Measurements from ENCODE around the gene CAPN10. TPM values are rescaled to one million over a fixed set of nuclear protein-coding genes. Genes with fewer than 3 reads are reported as not detected.
"Not testable (repeated sequence)": the region's sequence is repeated elsewhere in the genome, so short reads cannot be mapped to it uniquely, and the experiment has no call there.

CAPN10 gene
- total RNA-seq, 2 donors from 2014 or later, result 50.4 to 73.9 TPM

DNA sequence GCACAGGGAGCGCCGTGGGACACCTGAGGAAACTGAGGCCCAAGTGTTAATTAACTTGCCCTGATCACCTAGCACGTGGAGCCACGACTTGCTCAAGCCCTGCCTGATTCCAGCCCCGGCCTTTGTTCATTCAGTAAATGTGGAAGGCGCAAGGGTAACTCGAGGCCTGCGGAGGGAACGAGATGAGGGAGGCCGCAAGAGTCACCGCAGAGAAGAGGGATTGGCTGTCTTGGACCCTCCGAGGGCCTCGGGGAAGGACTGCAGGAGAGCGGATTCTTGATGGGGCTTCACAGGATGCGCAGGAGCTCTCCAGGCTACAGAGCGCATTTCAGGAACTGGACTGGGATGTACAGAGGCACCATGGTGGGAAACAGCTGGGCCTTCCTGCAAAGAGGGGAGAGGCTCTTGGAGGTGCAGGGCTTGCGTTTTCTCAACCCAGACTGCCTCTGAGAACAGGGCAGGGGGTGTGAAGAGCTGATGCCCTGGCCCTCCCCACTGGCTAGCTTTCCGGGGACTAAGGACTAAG is 28.2 kb upstream of the CAPN10 start:
- Mint-ChIP-seq H3K4me1 (ENCODE audit: low read depth in 2 of 2) (peaks cover 30 to 56% of the 10 kb centered on the region in 2 donors), H3K9me3 (no peaks in the 10 kb centered on the region), H3K27ac (no peak overlapping the region), H3K4me3 (peak overlapping the region; percentile 92), H3K36me3 (no peaks in the 10 kb centered on the region), H3K27me3 (no peaks in the 10 kb centered on the region)
- ATAC-seq, result no peak
- DNase-seq (ENCODE audit: low spot score), result no peak

DNA sequence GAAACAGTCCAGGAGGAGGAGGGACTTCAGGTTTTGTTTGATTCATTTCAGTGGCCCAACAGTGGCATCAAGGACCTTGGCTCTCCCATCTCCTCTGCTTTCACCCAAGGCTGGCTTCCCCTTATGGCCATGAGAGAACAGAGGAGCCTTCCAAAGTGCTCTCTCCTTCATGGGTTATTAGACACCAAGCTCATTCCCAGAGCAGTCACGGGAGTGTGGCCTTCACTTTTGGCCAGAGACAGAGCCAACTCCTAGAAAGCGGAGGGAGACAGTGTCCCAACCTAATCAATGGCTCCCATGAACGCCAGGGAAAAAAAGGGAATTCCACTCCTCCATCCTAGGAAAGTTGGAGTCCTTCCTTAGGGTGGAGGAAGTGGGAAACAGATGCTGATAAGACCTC is 27.2 kb upstream of the CAPN10 start:
- H3K27me3 Mint-ChIP-seq, result no peaks in the 10 kb centered on the region
- H3K36me3 Mint-ChIP-seq, result no peaks in the 10 kb centered on the region
- DNase-seq (ENCODE audit: low spot score) (no peak), ATAC-seq (no peak)
- no peaks in the 10 kb centered on the region for H3K9me3 Mint-ChIP-seq
- H3K4me1 Mint-ChIP-seq (ENCODE audit: low read depth in 2 of 2), result peaks cover 39 to 66% of the 10 kb centered on the region in 2 donors
- H3K4me3 Mint-ChIP-seq, result peak overlapping the region; percentile 92
- H3K27ac Mint-ChIP-seq, result peak overlapping the region; percentile 83 to 99

GRCh38 chr2:240560084-240560479 is 26.5 kb upstream of the CAPN10 start, which contains the start of gene DUSP28:
Gene DUSP28, plus strand, starts transcription at chr2:240560357. Its CDS starts 328 bp downstream, at chr2:240560685.
- peak within 1 kb of the TSS; percentile 92 for H3K4me3 Mint-ChIP-seq
- H3K36me3 Mint-ChIP-seq, result no peaks in the 10 kb centered on the region
- H3K27me3 Mint-ChIP-seq, result no peaks in the 10 kb centered on the region
- H3K27ac Mint-ChIP-seq, result peak within 1 kb of the TSS; percentile 99
- peak; percentile 95 for DNase-seq (ENCODE audit: low spot score)
- peaks cover 47 to 73% of the 10 kb centered on the region in 2 donors for H3K4me1 Mint-ChIP-seq (ENCODE audit: low read depth in 2 of 2)
- H3K9me3 Mint-ChIP-seq, result no peaks in the 10 kb centered on the region
- peak; percentile 84 to 85 for ATAC-seq

DNA sequence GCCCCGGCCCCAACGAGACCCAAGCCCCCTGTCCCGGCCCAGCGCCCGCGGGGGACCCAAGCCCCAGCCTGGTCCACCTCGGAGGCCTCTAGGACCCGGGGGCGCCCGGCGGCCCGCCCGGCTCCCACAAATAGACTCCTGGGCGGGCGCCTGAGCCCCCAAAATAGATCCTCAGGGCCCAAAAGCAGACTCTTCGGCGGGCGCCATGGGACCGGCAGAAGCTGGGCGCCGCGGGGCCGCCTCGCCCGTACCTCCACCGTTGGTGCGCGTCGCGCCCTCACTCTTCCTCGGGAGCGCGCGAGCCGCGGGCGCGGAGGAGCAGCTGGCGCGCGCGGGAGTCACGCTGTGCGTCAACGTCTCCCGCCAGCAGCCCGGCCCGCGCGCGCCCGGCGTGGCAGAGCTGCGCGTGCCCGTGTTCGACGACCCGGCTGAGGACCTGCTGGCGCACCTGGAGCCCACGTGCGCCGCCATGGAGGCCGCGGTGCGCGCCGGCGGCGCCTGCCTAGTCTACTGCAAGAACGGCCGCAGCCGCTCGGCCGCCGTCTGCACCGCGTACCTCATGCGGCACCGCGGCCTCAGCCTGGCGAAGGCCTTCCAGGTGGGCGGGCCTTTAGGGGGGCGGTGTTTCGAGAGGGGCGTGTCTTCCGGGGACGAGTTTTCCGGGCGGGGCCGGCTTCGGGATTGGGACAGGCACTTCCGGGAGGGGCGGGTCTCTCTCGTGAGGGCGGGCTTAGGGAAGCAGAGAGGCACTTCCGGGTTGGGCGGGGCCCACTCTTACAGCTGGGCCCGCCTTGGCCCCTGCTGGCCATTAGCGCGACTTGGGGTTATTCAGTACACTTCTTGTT is 25.8 kb upstream of the CAPN10 start:
- ATAC-seq, result peak; percentile 82 to 87
- H3K27me3 Mint-ChIP-seq, result no peaks in the 10 kb centered on the region
- H3K4me3 Mint-ChIP-seq, result peak overlapping the region; percentile 92
- H3K27ac Mint-ChIP-seq, result peak overlapping the region; percentile 99
- H3K4me1 Mint-ChIP-seq (ENCODE audit: low read depth in 2 of 2), result peaks cover 53 to 75% of the 10 kb centered on the region in 2 donors
- H3K36me3 Mint-ChIP-seq, result no peaks in the 10 kb centered on the region
- H3K9me3 Mint-ChIP-seq, result no peaks in the 10 kb centered on the region
- peak; percentile 99 for DNase-seq (ENCODE audit: low spot score)

DNA sequence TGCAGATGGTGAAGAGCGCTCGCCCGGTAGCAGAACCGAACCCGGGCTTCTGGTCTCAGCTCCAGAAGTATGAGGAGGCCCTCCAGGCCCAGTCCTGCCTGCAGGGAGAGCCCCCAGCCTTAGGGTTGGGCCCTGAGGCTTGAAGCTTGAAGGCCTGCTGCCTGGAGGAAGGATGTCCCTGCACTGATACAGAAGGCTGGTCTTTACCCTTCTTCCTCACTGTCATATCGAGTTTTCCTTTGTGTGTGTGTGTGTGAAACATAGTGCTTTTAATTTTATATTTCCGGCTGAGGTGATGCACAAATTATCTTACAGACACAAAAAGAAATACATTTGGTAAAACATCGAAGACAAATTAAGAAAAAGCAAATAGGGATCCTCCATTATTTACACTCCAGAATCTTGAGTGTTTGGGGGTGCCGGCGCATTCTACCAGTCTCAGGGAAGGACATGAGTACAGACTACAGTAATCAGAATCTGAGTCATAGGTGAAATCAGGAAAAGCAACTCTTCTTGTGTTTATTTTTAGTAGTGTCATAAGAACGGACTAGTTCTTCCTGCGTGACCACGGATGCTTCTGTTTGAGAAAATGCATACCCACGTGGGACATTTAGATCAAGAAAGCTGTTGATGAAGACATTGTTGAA is 25.1 kb upstream of the CAPN10 start:
- no peaks in the 10 kb centered on the region for H3K27me3 Mint-ChIP-seq
- no peaks in the 10 kb centered on the region for H3K9me3 Mint-ChIP-seq
- DNase-seq (ENCODE audit: low spot score), result no peak
- peak overlapping the region; percentile 99 for H3K27ac Mint-ChIP-seq
- no peak for ATAC-seq
- peaks cover 55 to 77% of the 10 kb centered on the region in 2 donors for H3K4me1 Mint-ChIP-seq (ENCODE audit: low read depth in 2 of 2)
- H3K4me3 Mint-ChIP-seq, result peak overlapping the region; percentile 92
- no peaks in the 10 kb centered on the region for H3K36me3 Mint-ChIP-seq

DNA sequence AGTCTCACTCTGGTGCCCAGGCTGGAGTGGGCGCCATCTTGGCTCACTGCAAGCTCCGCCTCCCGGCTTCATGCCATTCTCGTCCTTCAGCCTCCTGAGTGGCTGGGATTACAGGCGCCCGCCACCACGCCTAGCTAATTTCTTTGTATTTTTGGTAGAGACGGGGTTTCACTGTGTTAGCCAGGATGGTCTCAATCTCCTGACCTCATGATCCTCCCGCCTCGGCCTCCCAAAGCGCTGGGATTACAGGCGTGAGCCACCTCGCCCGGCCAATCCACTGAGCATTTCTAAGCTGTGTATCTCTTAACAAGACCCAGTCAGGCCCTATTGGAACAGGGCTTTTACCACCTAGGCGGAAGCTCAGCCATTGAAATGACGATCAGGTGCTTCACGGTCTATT is 23.3 kb upstream of the CAPN10 start:
- peak overlapping the region; percentile 97 for H3K4me3 Mint-ChIP-seq
- DNase-seq (ENCODE audit: low spot score), result not testable (repeated sequence)
- H3K4me1 Mint-ChIP-seq (ENCODE audit: low read depth in 2 of 2), result peaks cover 59 to 82% of the 10 kb centered on the region in 2 donors

GRCh38 chr2:240563951-240564560 is 22.5 kb upstream of the CAPN10 start:
- peaks cover 51 to 74% of the 10 kb centered on the region in 2 donors for H3K4me1 Mint-ChIP-seq (ENCODE audit: low read depth in 2 of 2)
- DNase-seq (ENCODE audit: low spot score) (no peak), ATAC-seq (no peak)
- peak overlapping the region; percentile 97 for H3K4me3 Mint-ChIP-seq
- no peaks in the 10 kb centered on the region for H3K27me3 Mint-ChIP-seq
- H3K36me3 Mint-ChIP-seq, result no peaks in the 10 kb centered on the region
- peak overlapping the region; percentile 99 for H3K27ac Mint-ChIP-seq
- H3K9me3 Mint-ChIP-seq, result no peaks in the 10 kb centered on the region

More for the DNA sequence above, 23.3 kb upstream of the CAPN10 start:
- not testable (repeated sequence) for ATAC-seq, H3K27me3 Mint-ChIP-seq, H3K9me3 Mint-ChIP-seq, H3K36me3 Mint-ChIP-seq
- peak overlapping the region; percentile 99 for H3K27ac Mint-ChIP-seq

DNA sequence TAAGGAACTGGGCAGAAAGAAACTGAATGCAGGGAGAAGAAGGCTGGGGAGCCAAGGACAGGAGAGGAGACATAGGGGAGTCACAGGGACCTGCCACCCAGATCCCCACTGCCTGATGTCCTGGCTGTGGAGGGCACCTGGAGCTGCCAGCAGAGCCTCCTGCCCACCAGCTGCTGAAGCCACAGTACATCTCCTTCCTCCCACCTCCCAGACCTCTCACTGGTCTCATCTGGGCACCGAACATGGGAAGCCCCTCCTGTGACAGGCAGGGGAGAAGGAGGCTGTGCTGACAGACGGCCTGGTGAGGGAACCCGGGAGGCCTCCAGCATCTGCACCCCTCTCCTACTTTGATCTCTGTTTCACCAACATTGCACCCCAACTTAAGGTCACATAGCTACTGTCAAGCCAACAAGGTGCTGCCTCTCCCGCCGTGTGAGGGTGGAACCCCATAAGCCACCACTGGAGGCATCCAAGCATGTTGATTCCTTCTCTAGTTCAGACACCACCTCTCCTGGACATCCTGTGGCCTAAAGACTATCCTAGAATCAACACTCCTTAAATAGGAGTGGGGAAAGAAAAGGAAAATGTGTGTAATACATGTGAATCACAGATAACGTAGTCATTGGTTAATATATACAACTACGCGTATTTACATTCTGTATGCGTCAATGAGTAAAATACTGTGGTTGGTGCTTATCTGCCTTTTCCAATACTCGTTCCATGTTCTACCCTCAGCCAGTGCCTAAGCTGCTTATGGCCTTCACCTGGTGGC is 21.8 kb upstream of the CAPN10 start:
- Mint-ChIP-seq H3K9me3 (no peaks in the 10 kb centered on the region), H3K4me3 (peak overlapping the region; percentile 97), H3K4me1 (ENCODE audit: low read depth in 2 of 2) (peaks cover 51 to 73% of the 10 kb centered on the region in 2 donors), H3K27ac (peak overlapping the region; percentile 99), H3K27me3 (no peaks in the 10 kb centered on the region), H3K36me3 (no peaks in the 10 kb centered on the region)
- DNase-seq (ENCODE audit: low spot score) (peak; percentile 57), ATAC-seq (no peak)

DNA sequence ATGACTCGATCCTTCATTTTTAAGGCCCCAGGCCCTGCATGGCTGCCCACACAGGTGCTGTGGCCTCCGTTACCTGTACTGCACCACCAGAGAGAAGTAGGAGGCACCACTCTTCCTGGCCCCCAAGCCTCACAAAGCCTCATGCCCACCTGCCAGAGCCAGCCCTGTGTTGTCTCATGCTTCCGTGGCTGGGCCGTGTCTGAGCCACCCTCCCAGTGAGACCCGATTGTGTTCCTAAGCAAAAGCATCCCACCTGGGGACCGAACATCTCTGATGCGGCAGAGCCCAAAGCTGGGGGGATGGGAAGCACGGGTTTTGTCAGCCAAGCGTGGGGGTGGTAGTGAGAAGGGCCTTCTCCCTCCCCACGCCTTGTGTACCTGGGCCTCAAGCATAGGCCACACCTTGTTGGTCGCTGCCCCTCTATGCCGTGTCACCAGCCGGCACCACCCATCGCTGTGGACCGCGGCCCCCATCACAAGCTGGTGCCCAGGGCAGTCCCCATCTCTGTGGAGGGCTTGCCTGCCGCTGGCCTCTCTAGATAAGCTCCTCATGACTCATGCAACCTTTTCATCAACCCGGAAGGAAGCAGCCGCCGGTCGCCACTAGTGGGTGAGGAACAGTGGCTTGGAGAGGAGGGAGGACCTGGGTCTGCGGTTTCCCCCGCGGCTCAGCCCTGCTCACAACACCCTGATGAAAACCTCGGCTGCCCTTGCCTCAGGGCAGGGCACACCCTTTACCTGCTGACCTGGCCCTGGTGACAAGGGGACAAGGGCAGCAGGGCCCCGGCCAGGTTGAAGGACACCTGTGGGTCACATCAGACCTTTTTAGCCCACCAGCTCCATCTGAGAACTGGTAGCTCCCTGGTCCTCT is 21.0 kb upstream of the CAPN10 start:
- peak overlapping the region; percentile 97 for H3K4me3 Mint-ChIP-seq
- H3K9me3 Mint-ChIP-seq, result no peaks in the 10 kb centered on the region
- no peaks in the 10 kb centered on the region for H3K27me3 Mint-ChIP-seq
- H3K27ac Mint-ChIP-seq, result peak overlapping the region; percentile 99
- H3K4me1 Mint-ChIP-seq (ENCODE audit: low read depth in 2 of 2), result peaks cover 56 to 73% of the 10 kb centered on the region in 2 donors
- ATAC-seq (peak; percentile 71 to 78), DNase-seq (ENCODE audit: low spot score) (peak; percentile 98)
- no peaks in the 10 kb centered on the region for H3K36me3 Mint-ChIP-seq

DNA sequence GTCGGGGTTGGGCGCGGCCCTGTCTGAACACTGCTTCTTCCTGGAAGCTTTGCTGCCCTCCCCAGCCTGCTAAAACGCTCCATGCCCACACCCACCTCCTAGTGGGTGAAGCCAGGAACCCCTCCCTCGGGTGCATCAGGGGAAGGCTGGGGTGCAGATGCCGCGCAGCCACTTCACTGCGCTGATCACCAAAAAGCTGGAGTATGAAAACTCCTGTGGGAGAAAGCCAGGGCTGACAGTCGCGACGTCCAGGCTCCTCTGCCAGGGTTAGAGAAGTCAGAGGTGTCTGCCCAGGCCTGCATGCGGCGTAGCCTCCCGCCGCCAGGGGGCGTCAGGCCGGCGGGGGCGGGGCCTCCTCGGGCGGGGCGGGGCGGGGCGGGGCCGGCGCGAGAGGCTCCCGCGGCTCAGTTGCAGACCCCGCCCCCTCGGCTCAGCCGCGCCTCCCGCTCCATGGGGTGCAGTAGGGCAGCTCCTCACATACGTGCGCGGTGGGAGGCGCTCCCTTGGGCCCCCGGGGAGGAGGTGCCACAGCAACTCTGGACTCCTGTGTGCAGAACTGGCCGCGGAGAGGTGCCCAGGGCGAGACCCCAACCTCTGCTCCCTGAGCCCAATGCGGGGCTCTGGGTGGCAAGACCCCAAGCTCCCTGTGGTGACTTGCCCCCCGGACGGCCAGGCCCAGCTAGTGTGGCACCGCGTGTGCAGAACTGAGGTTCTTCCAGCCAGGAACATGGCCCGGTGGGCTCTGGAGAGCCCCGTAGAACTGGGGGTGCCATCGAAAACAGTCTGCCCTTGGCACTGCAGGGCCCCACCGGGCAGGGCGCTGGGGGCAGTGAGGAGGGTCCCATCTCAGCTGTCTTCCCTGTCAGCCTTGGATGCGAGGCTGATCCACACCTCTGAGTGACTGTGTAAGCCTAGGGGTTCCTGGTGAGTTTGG is 20.1 kb upstream of the CAPN10 start:
- peak overlapping the region; percentile 99 for H3K27ac Mint-ChIP-seq
- ATAC-seq, result peak; percentile 78 to 86
- peaks cover 62 to 78% of the 10 kb centered on the region in 2 donors for H3K4me1 Mint-ChIP-seq (ENCODE audit: low read depth in 2 of 2)
- no peaks in the 10 kb centered on the region for H3K9me3 Mint-ChIP-seq
- H3K4me3 Mint-ChIP-seq, result peak overlapping the region; percentile 97
- no peaks in the 10 kb centered on the region for H3K27me3 Mint-ChIP-seq
- DNase-seq (ENCODE audit: low spot score), result peak; percentile 95
- no peaks in the 10 kb centered on the region for H3K36me3 Mint-ChIP-seq

GRCh38 chr2:240567137-240567871 is 19.2 kb upstream of the CAPN10 start:
- H3K9me3 Mint-ChIP-seq, result no peaks in the 10 kb centered on the region
- peak; percentile 22 to 43 for ATAC-seq

More at GRCh38 chr2:240567137-240567871, 19.2 kb upstream of the CAPN10 start:
- H3K4me1 Mint-ChIP-seq (ENCODE audit: low read depth in 2 of 2), result peaks cover 63 to 70% of the 10 kb centered on the region in 2 donors
- H3K27me3 Mint-ChIP-seq, result no peaks in the 10 kb centered on the region
- H3K36me3 Mint-ChIP-seq, result no peaks in the 10 kb centered on the region
- H3K27ac Mint-ChIP-seq, result peak overlapping the region; percentile 79 to 99
- DNase-seq (ENCODE audit: low spot score), result peak; percentile 66
- peak overlapping the region; percentile 97 for H3K4me3 Mint-ChIP-seq

All from natural killer cell treated with Interleukin-12 subunit alpha and Interleukin-12 subunit beta and Interleukin-15 and Interleukin-18, amount 100 ng/mL, for 72 hours (primary cell).